Stimulated activated naive CD4-positive, alpha-beta T cell (primary cell): Measurements from ENCODE around the gene HIVEP1.

Source experiments
- DNase-seq, 6 experiments: peaks; one replicate each; lab custom pipeline; 2025; lab: John Stamatoyannopoulos, UW

The HIVEP1 gene

GRCh38 chr6:12017876-12018401, 5.8 kb downstream of the HIVEP1 start:
- no peak for DNase-seq

DNA sequence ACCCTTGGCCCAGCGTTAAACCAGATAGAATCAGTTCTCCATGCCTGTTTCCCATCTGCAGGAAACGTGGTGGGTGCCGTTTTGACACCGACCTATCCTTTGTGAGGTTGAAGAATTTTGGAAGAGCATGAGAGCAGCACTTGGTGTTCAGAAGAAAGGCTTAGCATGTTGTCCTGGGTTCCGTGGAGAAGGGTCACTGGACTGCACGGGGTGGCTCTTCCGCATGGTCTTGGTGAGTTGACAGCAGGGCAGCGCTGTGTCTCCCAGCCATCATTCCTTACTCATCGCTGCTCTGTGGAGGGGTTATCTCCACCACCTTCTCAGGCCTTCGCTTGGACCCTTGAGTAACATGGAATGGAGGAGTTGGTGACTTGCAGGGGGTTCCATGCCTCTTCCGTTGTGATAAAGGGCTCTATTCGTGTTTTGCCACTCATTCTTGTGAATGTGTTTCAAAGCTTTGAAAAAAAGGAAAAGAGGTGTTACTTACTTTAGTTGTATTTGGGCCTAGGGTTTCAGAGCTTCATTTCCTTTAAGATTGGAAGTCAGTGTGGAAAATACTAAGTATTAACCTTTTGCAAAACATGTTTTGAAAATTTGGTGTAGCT, 8.2 kb downstream of the HIVEP1 start:
- DNase-seq: no peak

DNA sequence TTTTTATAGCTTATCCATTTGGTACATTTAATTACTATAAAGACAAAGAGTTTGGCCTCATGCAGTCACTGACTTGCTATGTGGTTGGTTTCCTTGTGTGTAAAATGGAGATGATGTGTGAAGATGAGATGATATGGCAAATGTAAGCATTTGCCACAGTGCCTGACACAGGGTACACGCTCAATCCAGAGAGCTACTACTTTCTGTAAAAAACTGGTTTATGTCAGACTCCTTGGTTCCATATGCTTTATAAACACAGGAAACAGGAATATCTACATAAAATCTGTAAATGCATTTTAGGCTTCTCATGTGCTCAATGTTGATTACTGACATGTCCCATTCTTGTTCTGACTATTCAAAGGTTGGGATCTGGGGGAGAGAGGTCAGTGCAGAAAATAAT, 10.4 kb downstream of the HIVEP1 start:
- no peak for DNase-seq

- no peak for DNase-seq
Measured at GRCh38 chr6:12022953-12023388, 10.9 kb downstream of the HIVEP1 start.

DNA sequence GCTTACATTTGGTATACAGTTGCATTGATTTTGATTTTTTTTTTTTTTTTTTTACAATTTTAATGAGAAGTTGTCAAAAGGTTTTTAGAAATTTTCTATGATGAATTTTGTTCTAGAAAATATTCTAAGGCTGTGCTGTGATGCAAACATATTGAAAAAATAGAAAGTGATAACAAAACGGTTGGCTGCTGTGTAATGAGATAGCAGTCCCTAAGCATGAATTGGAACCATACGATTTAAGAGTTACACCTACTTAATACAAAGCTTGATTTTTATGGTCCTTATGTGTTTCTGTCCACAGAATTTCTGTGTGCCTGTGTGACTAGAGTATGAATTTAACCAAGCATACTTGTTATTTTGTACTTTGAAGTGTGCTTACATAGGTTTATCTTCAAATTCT, 12.1 kb downstream of the HIVEP1 start:
- DNase-seq: no peak

DNA sequence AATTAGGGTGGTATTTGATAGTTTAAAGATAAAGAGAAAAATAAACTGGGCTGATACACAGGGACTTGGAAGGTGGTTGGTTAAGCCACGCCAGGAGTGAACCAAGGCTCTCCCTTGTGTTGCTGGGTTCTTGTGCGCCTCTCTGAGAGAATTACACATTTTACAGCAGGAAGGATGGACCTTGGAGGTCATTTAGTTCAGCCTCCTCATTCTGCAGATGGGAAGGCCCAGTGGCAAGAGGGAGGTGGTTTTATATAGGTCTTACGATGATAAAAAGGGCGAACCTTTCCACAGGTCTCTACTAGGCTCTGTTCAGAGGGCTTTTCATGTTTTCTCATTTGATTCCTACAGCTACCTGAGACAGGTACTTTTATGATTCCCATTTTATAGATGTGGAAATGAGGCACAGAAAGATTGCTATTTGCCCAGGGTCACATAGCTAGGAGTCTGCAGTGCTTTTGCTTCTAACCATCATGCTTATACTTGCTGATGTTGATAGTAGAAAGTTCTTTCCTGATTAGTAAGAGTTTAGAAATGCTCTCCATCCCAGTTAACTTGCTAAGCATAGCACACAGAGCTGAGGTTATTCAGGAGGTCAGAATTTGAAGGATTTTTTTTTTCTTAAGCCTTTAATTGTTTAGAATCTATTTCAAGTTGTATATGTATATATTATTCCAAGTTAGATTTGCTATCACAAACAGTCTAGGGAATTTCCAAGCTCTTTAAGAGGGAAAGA, 12.8 kb downstream of the HIVEP1 start:
- no peak for DNase-seq

- no peak for DNase-seq
Measured at GRCh38 chr6:12026120-12026519, 14.0 kb downstream of the HIVEP1 start.

GRCh38 chr6:12026833-12027232, 14.7 kb downstream of the HIVEP1 start:
- DNase-seq: no peak

GRCh38 chr6:12028213-12028612, 16.1 kb downstream of the HIVEP1 start:
- no peak for DNase-seq

GRCh38 chr6:12029979-12030737, 18.0 kb downstream of the HIVEP1 start:
- no peak for DNase-seq

- DNase-seq: no peak
Measured at GRCh38 chr6:12030993-12031550, 19.0 kb downstream of the HIVEP1 start.

DNA sequence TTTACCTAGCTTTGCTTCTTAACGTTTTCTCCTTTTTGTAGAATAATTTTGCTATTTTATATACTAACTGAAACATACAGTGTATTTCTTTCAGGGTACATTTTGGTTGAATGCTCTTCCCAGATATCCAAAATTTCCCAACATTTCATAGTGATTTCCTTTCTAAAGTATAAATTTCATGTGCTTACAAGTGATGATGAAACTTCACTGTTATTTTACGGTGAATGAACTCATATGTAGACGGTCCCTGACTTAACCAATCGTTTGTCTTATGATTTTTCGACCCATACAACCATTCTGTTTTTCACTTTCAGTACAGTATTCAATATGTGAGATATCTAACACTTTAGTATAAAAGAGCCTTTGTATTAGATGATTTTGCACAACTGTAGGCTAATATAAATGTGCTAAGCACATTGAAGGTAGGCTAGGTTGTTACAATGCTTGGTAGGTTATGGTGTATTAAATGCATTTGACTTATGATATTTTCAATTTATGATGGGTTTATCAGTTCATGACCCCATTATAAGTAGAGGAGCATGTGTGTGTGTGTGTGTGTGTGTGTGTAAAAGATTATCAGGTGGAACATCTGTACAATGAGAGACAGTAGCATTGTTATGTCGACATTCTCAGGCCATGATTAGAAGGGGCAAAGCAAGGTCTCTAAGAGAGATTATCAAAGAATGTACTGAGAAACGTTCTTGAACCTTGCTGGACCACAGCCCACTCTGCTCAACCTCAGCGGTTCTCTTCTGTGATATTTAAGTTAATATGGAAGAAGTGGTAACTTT, 20.9 kb downstream of the HIVEP1 start:
- no peak for DNase-seq

GRCh38 chr6:12033770-12034169, 21.7 kb downstream of the HIVEP1 start:
- DNase-seq: no peak

DNA sequence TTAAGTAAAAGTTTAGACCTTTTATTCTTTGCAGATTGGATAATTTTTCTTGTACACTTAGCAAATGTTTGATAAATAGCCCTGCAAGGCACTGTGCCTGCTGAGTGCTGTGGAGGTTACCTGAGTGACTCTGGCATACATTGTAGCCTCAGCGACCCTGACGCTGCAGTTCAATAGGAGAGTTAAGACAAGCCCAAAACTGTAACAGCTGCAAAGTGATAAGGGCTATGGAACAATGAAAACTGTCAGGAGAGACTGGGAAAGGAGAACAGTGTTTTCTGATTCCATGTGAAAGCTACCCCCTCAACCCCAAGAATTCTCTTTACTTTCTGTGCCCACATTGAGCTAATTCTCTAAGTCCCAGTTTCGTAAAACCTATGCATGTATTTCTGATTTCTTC, 22.2 kb downstream of the HIVEP1 start:
- DNase-seq: no peak

DNA sequence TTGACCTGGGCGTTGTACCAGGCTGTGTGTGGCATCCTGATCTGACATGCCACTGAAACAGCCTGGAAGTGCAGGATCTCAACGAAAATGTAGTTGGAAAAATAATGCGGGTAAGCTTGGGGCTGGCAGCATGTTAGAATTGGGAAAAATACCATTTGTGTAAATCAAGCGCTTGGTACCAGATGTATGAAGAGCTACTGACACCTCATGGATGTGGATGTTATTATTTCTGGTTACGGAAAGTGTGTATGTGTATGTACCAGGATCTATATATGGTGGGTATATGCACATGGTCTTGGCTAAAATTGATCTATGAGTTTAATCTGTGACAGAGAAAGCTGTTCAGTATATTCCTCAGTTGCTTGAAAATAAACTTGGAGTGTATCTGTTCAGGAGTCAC, 22.7 kb downstream of the HIVEP1 start:
- no peak for DNase-seq

DNA sequence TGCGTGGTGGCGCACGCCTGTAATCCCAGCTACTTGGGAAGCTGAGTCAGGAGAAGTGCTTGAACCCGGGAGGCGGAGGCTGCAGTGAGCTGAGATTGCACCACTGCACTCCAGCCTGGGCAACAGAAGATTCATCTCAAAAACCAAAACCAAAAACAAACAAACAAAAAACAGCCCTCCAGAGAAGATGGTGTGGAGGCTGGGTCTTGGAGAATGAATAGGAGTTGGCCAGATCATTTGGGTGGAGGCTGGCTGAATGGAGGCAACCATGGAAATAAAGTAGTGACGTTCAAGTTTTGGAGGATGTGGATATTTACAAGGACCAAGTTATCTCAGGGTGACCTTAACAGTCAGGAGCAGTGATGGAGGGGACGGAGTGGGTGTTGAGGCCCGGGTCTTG, 24.7 kb downstream of the HIVEP1 start:
- no peak for DNase-seq

DNA sequence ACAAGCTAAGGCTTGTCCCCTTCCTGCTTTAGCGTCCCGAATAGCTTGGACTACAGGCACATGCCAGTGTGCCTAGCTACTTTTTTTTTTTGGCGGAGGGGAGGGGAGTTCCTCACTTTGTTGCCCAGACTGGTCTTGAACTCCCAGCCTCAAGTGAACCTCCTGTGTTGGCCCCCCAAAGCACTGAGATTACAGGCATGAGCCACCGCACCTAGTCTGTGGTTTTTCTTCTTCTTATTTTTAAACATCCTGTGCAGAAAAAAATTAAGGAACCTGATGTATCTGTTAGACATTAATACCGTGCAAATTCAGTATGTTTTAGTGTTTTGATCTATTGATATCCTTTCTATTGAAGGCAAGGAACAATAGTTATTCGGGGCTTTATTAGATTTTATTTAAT, 25.7 kb downstream of the HIVEP1 start:
- peak in 4 of 6 experiments; percentile 13 to 24 (median 17) for DNase-seq

GRCh38 chr6:12039540-12040459, 27.7 kb downstream of the HIVEP1 start:
- no peak for DNase-seq

DNA sequence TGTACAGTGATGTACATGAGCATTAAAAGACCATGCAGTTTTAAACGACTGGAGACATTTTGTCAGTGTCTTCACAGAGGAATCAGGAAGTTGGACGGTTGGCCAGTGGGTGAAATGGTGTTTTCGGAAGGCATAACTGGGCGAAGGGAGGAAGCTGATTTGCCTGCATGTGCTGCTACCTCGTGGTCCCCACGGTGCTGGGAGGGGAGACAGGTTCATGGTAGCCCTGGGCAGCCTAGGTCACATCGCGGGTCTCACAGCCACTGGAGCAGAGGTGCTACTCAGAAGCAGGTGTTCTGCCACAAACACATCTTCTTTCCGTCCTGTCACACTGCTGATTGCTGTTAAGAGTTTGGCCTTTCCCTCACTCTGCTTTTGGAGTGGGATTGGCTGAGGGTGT, 35.2 kb downstream of the HIVEP1 start:
- no peak for DNase-seq

DNA sequence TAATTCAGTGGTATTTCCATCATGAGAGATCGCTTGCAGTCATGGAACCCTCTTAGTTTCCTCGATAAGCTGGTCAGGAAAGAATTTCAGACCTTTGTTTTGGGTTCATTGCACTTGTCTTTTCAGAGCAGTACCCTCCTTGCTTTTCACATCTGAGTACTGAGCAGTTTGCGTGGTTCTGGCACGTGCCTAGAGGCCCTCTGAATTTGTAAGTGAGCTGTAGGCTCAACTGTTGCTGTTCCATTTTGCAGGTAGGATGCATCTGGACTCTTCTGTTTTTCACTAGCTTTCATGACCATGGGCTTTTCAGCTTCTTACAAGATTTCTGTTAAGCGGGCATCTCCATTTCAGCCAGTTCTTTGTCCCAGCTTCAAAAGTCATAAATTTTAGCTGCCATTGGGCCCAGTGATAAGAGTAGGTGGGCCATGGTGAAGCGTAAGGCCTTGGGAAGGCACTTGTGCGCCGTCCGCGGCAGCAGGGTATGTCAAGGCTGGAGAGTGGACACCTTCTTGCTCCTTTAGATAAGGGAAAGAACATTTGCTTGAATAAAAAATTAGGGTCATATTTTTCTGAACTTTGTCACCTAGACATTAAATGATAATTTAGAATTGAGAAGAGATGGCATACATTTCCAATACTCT, 35.8 kb downstream of the HIVEP1 start:
- no peak for DNase-seq
